IMR-90 (cell line): ENCODE results near the gene CDHR3. TPM values are rescaled to one million over a fixed set of nuclear protein-coding genes. Genes with fewer than 3 reads are reported as not detected.

Experiments
- ATAC-seq: fragments of 200-7000 bp; cut with Tn5 transposase; 2 replicates; pipeline ENCODE4 v1.9.1; 2020; ENCODE audit warnings: low read depth, mild to moderate bottlenecking, moderate library complexity
- BruUV-seq: library from RNA; stranded (reverse); fragments of 400-500 nt; replicated peaks from 2 replicates; lab custom pipeline; 2021; lab: Mats Ljungman, UMichigan
- CTCF ChIA-PET: fragments of 300-600 bp; formaldehyde crosslinking; extraction: SDS; loops from one replicate; lab custom pipeline; 2021; ENCODE audit warnings: antibody characterized with exemption; lab: Yijun Ruan, JAX
- POLR2A ChIA-PET: fragments of 300-600 bp; sonication (Branson Sonifier 250); formaldehyde crosslinking; loops from one replicate; lab custom pipeline; 2022; ENCODE audit warnings: antibody characterized with exemption; ENCODE audit not compliant: unreplicated experiment; lab: Charles Lee
- DNase-seq: peaks from one replicate; pipeline ENCODE4 v3.0.0; 2013
- H2AFZ ChIP-seq: replicated peaks from 2 replicates; pipeline ENCODE3; 2013; ENCODE audit warnings: low read length, mild to moderate bottlenecking; ENCODE audit not compliant: poor library complexity
- H2AK5ac ChIP-seq: 2 replicates; pipeline ENCODE4 v1.6.1; 2013; ENCODE audit warnings: low read depth, low read length, inconsistent platforms
- H2AK9ac ChIP-seq: replicated peaks from 2 replicates; pipeline ENCODE3; 2013; ENCODE audit warnings: mild to moderate bottlenecking, low read depth, low read length, moderate library complexity; ENCODE audit not compliant: poor library complexity
- H2BK120ac ChIP-seq: 2 replicates; pipeline ENCODE4 v1.6.1; 2013; ENCODE audit warnings: low read depth, low read length, inconsistent platforms
- H2BK15ac ChIP-seq: 3 replicates; pipeline ENCODE4 v1.6.1; 2013; ENCODE audit warnings: low read depth, low read length, inconsistent platforms
- H2BK20ac ChIP-seq: 2 replicates; pipeline ENCODE4 v1.6.1; 2013; ENCODE audit warnings: low read depth, mild to moderate bottlenecking, inconsistent platforms, low read length, moderate library complexity
- H2BK5ac ChIP-seq: 2 replicates; pipeline ENCODE4 v1.6.1; 2013; ENCODE audit warnings: mild to moderate bottlenecking, low read depth, low read length, inconsistent platforms; ENCODE audit not compliant: poor library complexity, severe bottlenecking
- H3K14ac ChIP-seq: replicated peaks from 2 replicates; pipeline ENCODE4 v1.6.1; 2013; ENCODE audit warnings: low read depth, low read length, inconsistent platforms
- H3K18ac ChIP-seq: 2 replicates; pipeline ENCODE4 v1.6.1; 2013; ENCODE audit warnings: low read depth, low read length, control low read depth
- H3K23ac ChIP-seq: 2 replicates; pipeline ENCODE4 v1.6.1; 2013; ENCODE audit warnings: low read depth, low read length, inconsistent platforms
- H3K27ac ChIP-seq: 2 replicates; pipeline ENCODE4 v1.5.1; 2013; ENCODE audit warnings: mild to moderate bottlenecking, control low read depth, low read length; ENCODE audit not compliant: insufficient read depth
- H3K27me3 ChIP-seq: 2 replicates; pipeline ENCODE4 v1.6.1; 2013; ENCODE audit warnings: low read length; ENCODE audit not compliant: control insufficient read depth, insufficient read depth
- H3K36me3 ChIP-seq: 2 replicates; pipeline ENCODE4 v1.6.1; 2013; ENCODE audit warnings: low read length, mixed read lengths; ENCODE audit not compliant: control insufficient read depth, insufficient read depth
- H3K4ac ChIP-seq: 2 replicates; pipeline ENCODE4 v1.6.1; 2013; ENCODE audit warnings: low read depth, low read length, inconsistent platforms
- H3K4me1 ChIP-seq: 2 replicates; pipeline ENCODE4 v1.6.1; 2013; ENCODE audit warnings: low read length, mixed read lengths; ENCODE audit not compliant: control insufficient read depth, insufficient read depth
- H3K4me2 ChIP-seq: 2 replicates; pipeline ENCODE4 v1.6.1; 2013; ENCODE audit warnings: low read depth, mild to moderate bottlenecking, control low read depth, low read length, moderate library complexity
- H3K4me3 ChIP-seq: 2 replicates; pipeline ENCODE4 v1.5.1; 2013; ENCODE audit warnings: low read depth, mild to moderate bottlenecking, control low read depth, low read length, moderate library complexity; ENCODE audit not compliant: insufficient read depth
- H3K56ac ChIP-seq: 2 replicates; pipeline ENCODE4 v1.6.1; 2013; ENCODE audit warnings: low read length, inconsistent platforms; ENCODE audit not compliant: insufficient read depth; ENCODE audit errors: extremely low read depth
- H3K79me1 ChIP-seq, 2 experiments: 2 replicates each; pipeline ENCODE4 v1.6.1; 2013; ENCODE audit warnings: low read length in 2 of 2, inconsistent platforms in 1 of 2, low read depth in 1 of 2
- H3K9ac ChIP-seq: 2 replicates; pipeline ENCODE4 v1.6.1; 2013; ENCODE audit warnings: low read depth, low read length, control low read depth
- H3K9me1 ChIP-seq: 2 replicates; pipeline ENCODE4 v1.6.1; 2013; ENCODE audit warnings: low read length, inconsistent platforms; ENCODE audit not compliant: insufficient read depth
- H3K9me3 ChIP-seq: 2 replicates; pipeline ENCODE4 v1.6.1; 2013; ENCODE audit warnings: low read length; ENCODE audit not compliant: control insufficient read depth, insufficient read depth
- H4K20me1 ChIP-seq: 2 replicates; pipeline ENCODE4 v1.6.1; 2013; ENCODE audit warnings: low read length, inconsistent platforms; ENCODE audit not compliant: insufficient read depth
- H4K5ac ChIP-seq: 2 replicates; pipeline ENCODE4 v1.6.1; 2013; ENCODE audit warnings: mild to moderate bottlenecking, low read depth, low read length, control low read depth
- H4K8ac ChIP-seq, 2 experiments: 2 replicates each; pipeline ENCODE4 v1.6.1; 2013; ENCODE audit warnings: low read depth in 2 of 2, low read length in 2 of 2, control low read depth in 1 of 2, inconsistent platforms in 1 of 2
- H4K91ac ChIP-seq: 2 replicates; pipeline ENCODE4 v1.6.1; 2013; ENCODE audit warnings: low read depth, low read length, inconsistent platforms; ENCODE audit not compliant: insufficient read depth
- BHLHE40 ChIP-seq: fragments of 150-350 bp; IDR thresholded peaks from 2 replicates; pipeline ENCODE4 v1.6.1; 2016; ENCODE audit warnings: mild to moderate bottlenecking, low read depth, low read length
- CEBPB ChIP-seq: IDR thresholded peaks from 2 replicates; pipeline ENCODE4 v1.6.1; 2012; ENCODE audit warnings: low read depth, low read length, improper control_type of control experiment
- CHD1 ChIP-seq: IDR thresholded peaks from 2 replicates; pipeline ENCODE4 v1.6.1; 2012; ENCODE audit warnings: low read depth, low read length, improper control_type of control experiment
- CTCF ChIP-seq: conservative IDR thresholded peaks from 2 replicates; pipeline ENCODE4 v1.5.1; 2012; ENCODE audit warnings: mild to moderate bottlenecking, low read depth, low read length, improper control_type of control experiment
- ELK1 ChIP-seq: fragments of 150-350 bp; IDR thresholded peaks from 2 replicates; pipeline ENCODE4 v1.6.1; 2016; ENCODE audit warnings: low read depth, mild to moderate bottlenecking, low read length, moderate library complexity, borderline replicate concordance
- FOS ChIP-seq: fragments of 150-350 bp; IDR thresholded peaks from 2 replicates; pipeline ENCODE4 v1.6.1; 2016; ENCODE audit warnings: low read depth, low read length
- MAFK ChIP-seq: IDR thresholded peaks from 2 replicates; pipeline ENCODE4 v1.6.1; 2012; ENCODE audit warnings: low read depth, low read length, improper control_type of control experiment
- MAZ ChIP-seq: IDR thresholded peaks from 2 replicates; pipeline ENCODE4 v1.6.1; 2012; ENCODE audit warnings: low read depth, mild to moderate bottlenecking, low read length, improper control_type of control experiment, moderate library complexity, borderline replicate concordance
- MXI1 ChIP-seq: IDR thresholded peaks from 2 replicates; pipeline ENCODE4 v1.6.1; 2012; ENCODE audit warnings: low read depth, mild to moderate bottlenecking, low read length, moderate library complexity, borderline replicate concordance
- NFE2L2 ChIP-seq: fragments of 150-350 bp; IDR thresholded peaks from 2 replicates; pipeline ENCODE4 v1.6.1; 2016; ENCODE audit warnings: low read depth, mild to moderate bottlenecking, low read length
- POLR2A ChIP-seq: IDR thresholded peaks from 2 replicates; pipeline ENCODE4 v1.6.1; 2012; ENCODE audit warnings: mild to moderate bottlenecking, low read depth, low read length
- RAD21 ChIP-seq: IDR thresholded peaks from 2 replicates; pipeline ENCODE4 v1.6.1; 2012; ENCODE audit warnings: low read length, improper control_type of control experiment
- RCOR1 ChIP-seq: IDR thresholded peaks from 2 replicates; pipeline ENCODE4 v1.6.1; 2012; ENCODE audit warnings: mild to moderate bottlenecking, low read length, improper control_type of control experiment; ENCODE audit not compliant: insufficient replicate concordance
- RFX5 ChIP-seq: IDR thresholded peaks from 2 replicates; pipeline ENCODE4 v1.8.0; 2012; ENCODE audit warnings: low read depth, mild to moderate bottlenecking, low read length, moderate library complexity
- SMC3 ChIP-seq: fragments of 150-350 bp; IDR thresholded peaks from 2 replicates; pipeline ENCODE4 v1.6.1; 2016; ENCODE audit warnings: low read depth, mild to moderate bottlenecking, antibody characterized with exemption, low read length, moderate library complexity
- USF2 ChIP-seq: fragments of 150-350 bp; IDR thresholded peaks from 2 replicates; pipeline ENCODE4 v1.6.1; 2017; ENCODE audit warnings: mild to moderate bottlenecking, antibody characterized with exemption, low read length, low read depth
- WGBS, 2 experiments: methylation state at CpG; one replicate each; pipeline versions ENCODE4 v1.1.5 to v1.1.7; 2013; ENCODE audit warnings: missing lambda C conversion rate in 2 of 2; ENCODE audit not compliant: insufficient read length in 1 of 2; ENCODE audit errors: extremely low coverage in 2 of 2; 5-methylcytosine and 5-hydroxymethylcytosine counted together
- dilution Hi-C: fragments of 300-500 bp; cut with HindIII; formaldehyde crosslinking; loops from one replicate; pipeline ENCODE4 v1.14.3; 2018; ENCODE audit warnings: low sequenced_read_pairs; ENCODE audit not compliant: unreplicated experiment
- in situ Hi-C: fragments of 300-500 bp; cut with MboI; formaldehyde crosslinking; loops from 3 replicates; pipeline ENCODE4 v1.14.3; 2019; ENCODE audit warnings: low sequenced_read_pairs, inconsistent platforms, mixed read lengths
- intact Hi-C: fragments of 100-400 bp; cut with micrococcal nuclease; formaldehyde crosslinking; loops from 2 replicates; pipeline ENCODE4 v1.10.0; 2022
- polyA plus RNA-seq, 3 experiments: library from polyadenylated mRNA; depleted of rRNA; stranded (reverse); fragments of >200 nt; gene quantifications; 2 replicates each; pipeline ENCODE4 v1.2.3, GENCODE V29; 2012; ENCODE audit warnings: low replicate concordance in 1 of 3
- total RNA-seq: library from RNA; depleted of rRNA; stranded (reverse); fragments of >200 nt; gene quantifications from 2 replicates; pipeline ENCODE4 v1.2.3, GENCODE V29; 2012

The CDHR3 gene
- total and polyA plus RNA-seq, 2 of the 4 experiments (the other 2 are of a cell fraction) = 0.96 to 1.6 TPM

GRCh38 chr7:106012184-106012583, 49.1 kb downstream of the CDHR3 start:
- H3K23ac ChIP-seq = peak overlapping the region; percentile 61
- H3K4me3 ChIP-seq = no peak overlapping the region
- peak overlapping the region; percentile 92 for H4K91ac ChIP-seq
- H2BK120ac ChIP-seq = peak overlapping the region; percentile 93
- H3K79me1 ChIP-seq = no peaks in the 10 kb centered on the region
- H3K4me1 ChIP-seq = peaks cover 28% of the 10 kb centered on the region
- peak overlapping the region; percentile 16 for H4K5ac ChIP-seq
- no peaks in the 10 kb centered on the region for H3K27me3 ChIP-seq
- TF ChIP-seq POLR2A (no peak), RFX5 (no peak), RCOR1 (no peak), MAFK (no peak), ELK1 (no peak), MAZ (no peak), CTCF (no peak), MXI1 (no peak), NFE2L2 (no peak), RAD21 (no peak), SMC3 (no peak), CEBPB (no peak), FOS (no peak), USF2 (no peak), BHLHE40 (no peak), CHD1 (no peak)
- peaks cover 20% of the 10 kb centered on the region for H3K9me1 ChIP-seq
- H3K4me2 ChIP-seq = peak overlapping the region; percentile 32; the same call in 1 of the 2 replicates
- H3K18ac ChIP-seq = peak overlapping the region; percentile 97
- in situ Hi-C loops = loop anchor here (5.0 kb wide), 1 partner anchor 245 kb away; no protein-coding TSS in a partner anchor
- H3K56ac ChIP-seq = 0 out of 2 replicates have a peak overlapping the region, but pooled peaks have one; percentile 14
- H2BK15ac ChIP-seq = peak overlapping the region; percentile 71; the same call in 2 of the 3 replicates
- H3K14ac ChIP-seq = peak overlapping the region; percentile 54
- no TSS peak for BruUV-seq
- no peaks in the 10 kb centered on the region for H4K20me1 ChIP-seq
- H2AFZ ChIP-seq = peak overlapping the region; percentile 34
- 94% methylated on average over 3 of the region's 5 CpGs; no CpG with 5 or more reads in 1 of the 2 experiments for WGBS, 2 experiments
- intact Hi-C loops = no loop called here
- dilution Hi-C loops = no loop called here
- ChIA-PET POLR2A (no interaction called here), CTCF (interaction anchor here (1.5 kb wide), 1 partner anchor 251 kb away, joined by 5 read pairs; no protein-coding TSS in a partner anchor)
- H3K27ac ChIP-seq = peak overlapping the region; percentile 90; the same call in 1 of the 2 replicates
- H3K36me3 ChIP-seq = no peaks in the 10 kb centered on the region
- ATAC-seq = no peak
- no peak overlapping the region for H2AK9ac ChIP-seq
- H3K9ac ChIP-seq = 0 out of 2 replicates have a peak overlapping the region, but pooled peaks have one; percentile 5
- H3K9me3 ChIP-seq = peaks cover 3% of the 10 kb centered on the region; the same call in 1 of the 2 replicates
- H2BK5ac ChIP-seq = peak overlapping the region; percentile 79
- DNase-seq = no peak
- H2BK20ac ChIP-seq = peak overlapping the region; percentile 94
- peak overlapping the region; percentile 77 for H2AK5ac ChIP-seq
- peak overlapping the region; percentile 90 for H3K4ac ChIP-seq
- H4K8ac ChIP-seq = peak overlapping the region; percentile 28 to 92; a peak in 3 of 4 replicates
